Measurements from ENCODE around the gene ARID1A.

GRCh38 chr1:26827663-26828062 lies 131.8 kb downstream of the ARID1A start:
- TF ChIP-seq BHLHE40 (IDR thresholded peaks at IDR 0.05; ENCODE audit: low read length) (no peak), FOXK1 (CRISPR knock-in tag; IDR thresholded peaks at IDR 0.05; ENCODE audit: borderline replicate concordance) (no peak), MLLT1 (IDR thresholded peaks at IDR 0.05) (no peak), GATA2 (CRISPR knock-in tag; IDR thresholded peaks at IDR 0.05) (no peak), NFRKB (IDR thresholded peaks at IDR 0.05; ENCODE audit: low read depth) (no peak)

Data from K562 (cell line).